Epidermal melanocyte (primary cell): ENCODE data around the gene KREMEN1.

ENCODE experiments used
- DNase-seq: peaks from one replicate; pipeline ENCODE4 v3.0.0; 2011; ENCODE audit warnings: low spot score; ENCODE audit not compliant: insufficient read length

KREMEN1 gene

GRCh38 chr22:29128891-29129807 is 56.3 kb downstream of the KREMEN1 start:
- DNase-seq = no peak

DNA sequence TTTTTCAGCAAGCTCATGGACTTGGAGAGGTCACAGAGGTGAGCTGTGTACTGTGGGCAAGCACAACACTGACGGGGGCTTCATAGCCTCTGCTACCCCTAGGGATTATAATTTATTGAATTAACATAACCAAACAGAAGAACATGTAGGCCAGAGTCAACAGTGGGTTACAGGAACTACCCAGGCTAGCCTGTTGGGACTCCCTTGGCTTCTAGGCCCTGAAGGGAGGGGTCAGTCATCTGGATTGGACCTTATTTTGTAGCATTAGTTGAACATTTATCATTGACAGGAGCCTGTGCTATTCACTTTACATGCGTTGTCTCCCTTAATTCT is 56.9 kb downstream of the KREMEN1 start:
- DNase-seq = no peak

DNA sequence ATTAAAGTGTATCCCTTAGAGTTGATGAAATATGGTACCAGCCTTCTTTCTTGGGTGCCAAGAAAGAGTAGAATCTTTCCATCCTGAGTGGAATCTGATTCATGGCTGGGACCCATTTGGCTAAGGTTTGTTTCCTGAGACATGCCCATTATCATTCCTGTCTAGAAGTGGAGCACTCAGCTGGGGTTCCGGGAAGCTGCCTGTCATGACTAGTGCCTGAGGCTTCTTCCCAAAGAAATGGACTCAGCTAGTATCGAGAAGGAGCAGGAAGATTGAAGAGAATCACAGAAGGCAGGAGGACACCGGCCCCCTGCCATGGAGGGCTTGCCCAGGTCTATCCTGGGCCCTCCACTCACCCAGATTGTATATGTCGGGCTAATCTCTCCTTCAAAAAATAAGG is 57.6 kb downstream of the KREMEN1 start:
- DNase-seq = no peak

- no peak for DNase-seq
Measured at GRCh38 chr22:29133603-29134133, 60.8 kb downstream of the KREMEN1 start.

DNA sequence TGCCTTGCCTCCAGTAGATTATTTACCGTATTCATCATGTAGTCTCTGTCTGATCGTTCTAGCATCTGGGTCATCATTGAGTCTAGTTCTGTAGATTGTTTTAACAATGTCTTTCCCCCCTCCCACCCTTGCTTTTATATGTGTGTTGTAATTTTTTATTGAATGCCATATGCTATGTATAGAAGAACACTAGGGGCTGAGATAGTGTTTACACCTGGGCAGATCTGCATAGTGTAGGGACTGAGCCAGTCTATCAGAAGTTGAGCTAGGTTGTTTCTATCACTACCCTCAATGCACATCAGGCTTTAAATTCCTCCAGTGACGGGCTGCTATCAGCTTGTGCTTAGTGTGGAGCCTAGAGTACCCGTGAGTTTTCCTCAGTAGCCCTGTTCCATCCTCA is 61.6 kb downstream of the KREMEN1 start:
- DNase-seq = no peak

GRCh38 chr22:29136782-29137700 is 64.2 kb downstream of the KREMEN1 start:
- no peak for DNase-seq

GRCh38 chr22:29138556-29139305 is 65.9 kb downstream of the KREMEN1 start:
- DNase-seq = no peak

GRCh38 chr22:29139965-29140782 is 67.3 kb downstream of the KREMEN1 start:
- DNase-seq = no peak

- no peak for DNase-seq
Measured at GRCh38 chr22:29141078-29141688, 68.3 kb downstream of the KREMEN1 start.

- DNase-seq = no peak
Measured at GRCh38 chr22:29142116-29142515, 69.3 kb downstream of the KREMEN1 start.

- no peak for DNase-seq
Measured at GRCh38 chr22:29143941-29144785, 71.3 kb downstream of the KREMEN1 start.

DNA sequence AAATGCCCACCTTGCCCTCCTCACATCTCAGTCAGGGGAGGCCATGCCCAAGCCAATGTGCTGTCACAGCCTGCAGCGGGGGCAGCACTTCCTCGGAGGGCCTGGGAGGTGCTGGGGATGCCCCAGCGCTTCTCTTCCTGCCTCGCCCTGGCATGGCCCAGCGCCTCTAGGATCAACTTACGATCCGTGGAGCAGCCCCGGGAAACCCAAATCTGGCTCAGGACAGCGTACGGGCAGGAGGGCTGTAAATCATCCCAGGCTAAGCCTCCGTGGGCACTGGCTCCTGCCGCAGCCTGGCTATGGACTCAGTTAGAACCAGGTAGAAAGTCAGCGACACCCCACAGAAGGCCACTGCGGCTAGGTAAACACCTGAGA is 71.9 kb downstream of the KREMEN1 start:
- DNase-seq = no peak

- no peak for DNase-seq
Measured at GRCh38 chr22:29145321-29146072, 72.7 kb downstream of the KREMEN1 start.

GRCh38 chr22:29146091-29146560 is 73.3 kb downstream of the KREMEN1 start:
- DNase-seq = no peak

DNA sequence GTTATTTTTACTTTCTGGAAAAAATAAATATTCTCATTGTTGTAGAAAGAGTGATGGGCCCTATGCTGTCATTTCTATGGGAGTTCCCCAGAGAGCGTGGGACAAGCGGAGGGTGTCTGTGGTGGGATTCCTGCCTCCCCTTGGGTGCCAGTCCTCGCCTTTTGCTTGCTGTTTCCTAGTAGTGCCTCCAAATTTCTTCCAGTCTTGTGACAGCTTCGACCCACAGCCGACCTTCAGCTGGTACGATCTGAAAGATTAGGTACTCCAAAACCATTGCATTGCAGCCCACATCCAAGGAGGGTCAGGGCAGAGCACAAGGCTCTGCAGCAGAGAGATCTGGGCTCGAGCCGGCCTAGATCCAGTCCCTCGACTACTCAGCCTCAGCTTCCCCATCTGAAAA is 73.9 kb downstream of the KREMEN1 start:
- no peak for DNase-seq

GRCh38 chr22:29147331-29147899 is 74.6 kb downstream of the KREMEN1 start:
- no peak for DNase-seq

DNA sequence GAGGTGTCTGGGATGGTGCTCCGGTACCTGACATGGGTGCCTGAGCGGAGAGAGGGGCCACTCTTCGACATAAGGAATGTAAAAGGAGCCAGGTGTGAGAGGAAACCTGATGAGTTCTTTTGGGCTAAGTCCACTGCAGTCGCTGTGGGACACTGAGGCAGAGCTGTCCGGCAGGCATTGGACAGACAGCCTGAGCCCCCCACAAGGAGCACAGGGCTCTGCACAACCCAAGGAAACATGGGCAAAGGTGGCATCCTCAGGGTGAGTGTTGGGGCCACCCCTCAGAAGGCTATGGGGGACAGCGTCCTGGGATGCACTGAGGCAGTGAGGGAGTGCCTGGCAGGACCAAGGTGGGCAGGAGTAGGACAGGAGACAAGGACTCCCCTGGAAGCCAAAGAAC is 75.2 kb downstream of the KREMEN1 start:
- DNase-seq = no peak

DNA sequence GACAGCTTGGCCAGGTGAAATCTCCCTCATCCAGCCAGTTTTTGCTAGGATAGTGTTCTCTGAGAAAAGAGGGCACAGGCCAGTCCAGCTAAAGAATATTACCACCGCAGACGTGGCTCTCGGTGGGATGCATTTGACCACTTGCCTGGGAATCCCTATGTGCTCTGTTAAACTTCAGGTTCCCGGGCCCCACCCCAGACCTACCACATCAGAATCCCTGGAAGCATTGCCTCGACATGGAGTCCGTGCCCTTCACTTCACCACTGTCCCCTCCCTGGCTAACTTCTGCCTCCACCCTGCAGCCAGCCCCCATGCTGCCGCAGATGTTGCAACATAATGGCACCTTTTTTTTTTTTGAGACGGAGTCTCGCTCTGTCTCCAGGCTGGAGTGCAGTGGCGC is 76.0 kb downstream of the KREMEN1 start:
- no peak for DNase-seq
